Neural cell (in vitro differentiated cells): ENCODE results near the gene PCDHA6. TPM values are rescaled to one million over a fixed set of nuclear protein-coding genes. Genes with fewer than 3 reads are reported as not detected.
A peak's percentile ranks its signal among the peaks of the same experiment; 100 is the strongest.
"Not testable (repeated sequence)": the region's sequence is repeated elsewhere in the genome, so short reads cannot be mapped to it uniquely, and the experiment has no call there.

Experiments used
- H2AFZ ChIP-seq: fragments of 200-600, 300-800 bp; sonication (generic), shearing (Covaris generic); 2 replicates; pipeline ENCODE4 v1.6.0; 2014; ENCODE audit warnings: low read depth, mild to moderate bottlenecking, antibody characterized with exemption, low read length, moderate library complexity
- H3F3A ChIP-seq: fragments of 200-600 bp; shearing (Covaris generic); 2 replicates; pipeline ENCODE4 v1.6.1; 2016; ENCODE audit warnings: mild to moderate bottlenecking, moderate library complexity, mixed read lengths, antibody characterized with exemption, low read length; ENCODE audit not compliant: insufficient read depth, poor library complexity, severe bottlenecking
- H3K27ac ChIP-seq: fragments of 200-600, 300-800 bp; sonication (generic), shearing (Covaris generic); 2 replicates; pipeline ENCODE4 v1.5.1; 2014; ENCODE audit warnings: mild to moderate bottlenecking, low read length, moderate library complexity
- H3K27me3 ChIP-seq: fragments of 300-800, 200-600 bp; sonication (generic), shearing (Covaris generic); 2 replicates; pipeline ENCODE4 v1.6.0; 2014; ENCODE audit warnings: mild to moderate bottlenecking, low read depth, low read length, moderate library complexity; ENCODE audit not compliant: insufficient read depth
- H3K36me3 ChIP-seq: fragments of 300-800, 200-600 bp; sonication (generic), shearing (Covaris generic); 2 replicates; pipeline ENCODE4 v1.5.1; 2014; ENCODE audit warnings: mild to moderate bottlenecking, antibody characterized with exemption, low read length, moderate library complexity; ENCODE audit not compliant: insufficient read depth
- H3K4me2 ChIP-seq: fragments of 300-800, 200-600 bp; sonication (generic), shearing (Covaris generic); 2 replicates; pipeline ENCODE4 v1.6.0; 2014; ENCODE audit warnings: mild to moderate bottlenecking, low read length
- H3K4me3 ChIP-seq: fragments of 300-800, 200-600 bp; sonication (generic), shearing (Covaris generic); 2 replicates; pipeline ENCODE4 v1.5.1; 2014; ENCODE audit warnings: mild to moderate bottlenecking, low read length, moderate library complexity
- H3K79me2 ChIP-seq: fragments of 200-600 bp; shearing (Covaris generic); replicated peaks from 2 replicates; pipeline ENCODE4 v1.6.0; 2014; ENCODE audit warnings: mild to moderate bottlenecking, low read length, moderate library complexity; ENCODE audit not compliant: insufficient read depth
- H3K9ac ChIP-seq: fragments of 300-800, 200-600 bp; sonication (generic), shearing (Covaris generic); 2 replicates; pipeline ENCODE4 v1.6.1; 2016; ENCODE audit warnings: mild to moderate bottlenecking, low read length, mixed read lengths
- H3K9me2 ChIP-seq: fragments of 200-600 bp; shearing (Covaris generic); 2 replicates; pipeline ENCODE4 v1.6.1; 2016; ENCODE audit warnings: mild to moderate bottlenecking, low read length, mixed read lengths; ENCODE audit not compliant: insufficient read depth
- H3K9me3 ChIP-seq: fragments of 200-600, 300-800 bp; sonication (generic), shearing (Covaris generic); 2 replicates; pipeline ENCODE4 v1.6.1; 2016; ENCODE audit warnings: mild to moderate bottlenecking, mixed run types, low read length, moderate library complexity, mixed read lengths
- H4K20me1 ChIP-seq: fragments of 200-600 bp; shearing (Covaris generic); 2 replicates; pipeline ENCODE4 v1.6.1; 2016; ENCODE audit warnings: mild to moderate bottlenecking, mixed run types; ENCODE audit not compliant: insufficient read depth
- EP300 ChIP-seq: fragments of 450-650 bp; conservative IDR thresholded peaks from 2 replicates; pipeline ENCODE4 v1.6.1; 2014; ENCODE audit warnings: antibody characterized with exemption, mild to moderate bottlenecking, moderate library complexity; ENCODE audit not compliant: poor library complexity, severe bottlenecking
- MXI1 ChIP-seq: fragments of 450-650 bp; conservative IDR thresholded peaks from 2 replicates; pipeline ENCODE4 v1.6.1; 2014; ENCODE audit warnings: antibody characterized with exemption, mild to moderate bottlenecking; ENCODE audit not compliant: poor library complexity, severe bottlenecking
- SMC3 ChIP-seq: fragments of 450-650 bp; conservative IDR thresholded peaks from 2 replicates; pipeline ENCODE4 v1.6.1; 2014; ENCODE audit warnings: antibody characterized with exemption, mild to moderate bottlenecking, moderate library complexity; ENCODE audit not compliant: poor library complexity
- polyA plus RNA-seq: library from polyadenylated mRNA; depleted of rRNA; stranded (reverse); fragments of >200 nt; gene quantifications from 2 replicates; pipeline ENCODE4 v1.2.3, GENCODE V29; 2014
- TF ChIP-seq, protein P1 (sequence below): fragments of 450-650 bp; IDR thresholded peaks from 2 replicates; pipeline ENCODE4 v1.5.1; 2014; ENCODE audit warnings: antibody characterized with exemption, mild to moderate bottlenecking, moderate library complexity; ENCODE audit not compliant: poor library complexity, severe bottlenecking

PCDHA6 gene
- polyA plus RNA-seq, 1 donor from 2014 or later, result 3.6 TPM

DNA sequence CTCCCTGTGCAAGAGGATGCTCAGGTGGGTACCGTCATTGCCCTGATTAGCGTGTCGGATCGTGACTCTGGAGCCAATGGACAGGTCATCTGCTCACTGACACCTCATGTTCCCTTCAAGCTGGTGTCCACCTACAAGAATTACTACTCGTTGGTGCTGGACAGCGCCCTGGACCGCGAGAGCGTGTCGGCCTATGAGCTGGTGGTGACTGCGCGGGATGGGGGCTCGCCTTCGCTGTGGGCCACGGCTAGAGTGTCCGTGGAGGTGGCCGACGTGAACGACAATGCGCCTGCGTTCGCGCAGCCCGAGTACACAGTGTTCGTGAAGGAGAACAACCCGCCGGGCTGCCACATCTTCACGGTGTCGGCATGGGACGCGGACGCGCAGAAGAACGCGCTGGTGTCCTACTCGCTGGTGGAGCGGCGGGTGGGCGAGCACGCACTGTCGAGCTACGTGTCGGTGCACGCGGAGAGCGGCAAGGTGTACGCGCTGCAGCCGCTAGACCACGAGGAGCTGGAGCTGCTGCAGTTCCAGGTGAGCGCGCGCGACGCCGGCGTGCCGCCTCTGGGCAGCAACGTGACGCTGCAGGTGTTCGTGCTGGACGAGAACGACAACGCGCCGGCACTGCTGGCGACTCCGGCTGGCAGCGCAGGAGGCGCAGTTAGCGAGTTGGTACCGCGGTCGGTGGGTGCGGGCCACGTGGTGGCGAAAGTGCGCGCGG lies 48.9 kb downstream of the PCDHA6 start:
- not testable (repeated sequence) for H4K20me1 ChIP-seq

GRCh38 chr5:140877262-140877581 lies 49.5 kb downstream of the PCDHA6 start:
- H4K20me1 ChIP-seq, result no peaks in the 10 kb centered on the region
- peaks cover 69% of the 10 kb centered on the region for H3K79me2 ChIP-seq
- H3K9me2 ChIP-seq, result no peaks in the 10 kb centered on the region
- H3K36me3 ChIP-seq, result peaks cover 34% of the 10 kb centered on the region
- no peak overlapping the region for H3K27ac ChIP-seq
- H2AFZ ChIP-seq, result no peak overlapping the region
- no peak overlapping the region for H3K4me2 ChIP-seq
- TF ChIP-seq, protein P1, sequence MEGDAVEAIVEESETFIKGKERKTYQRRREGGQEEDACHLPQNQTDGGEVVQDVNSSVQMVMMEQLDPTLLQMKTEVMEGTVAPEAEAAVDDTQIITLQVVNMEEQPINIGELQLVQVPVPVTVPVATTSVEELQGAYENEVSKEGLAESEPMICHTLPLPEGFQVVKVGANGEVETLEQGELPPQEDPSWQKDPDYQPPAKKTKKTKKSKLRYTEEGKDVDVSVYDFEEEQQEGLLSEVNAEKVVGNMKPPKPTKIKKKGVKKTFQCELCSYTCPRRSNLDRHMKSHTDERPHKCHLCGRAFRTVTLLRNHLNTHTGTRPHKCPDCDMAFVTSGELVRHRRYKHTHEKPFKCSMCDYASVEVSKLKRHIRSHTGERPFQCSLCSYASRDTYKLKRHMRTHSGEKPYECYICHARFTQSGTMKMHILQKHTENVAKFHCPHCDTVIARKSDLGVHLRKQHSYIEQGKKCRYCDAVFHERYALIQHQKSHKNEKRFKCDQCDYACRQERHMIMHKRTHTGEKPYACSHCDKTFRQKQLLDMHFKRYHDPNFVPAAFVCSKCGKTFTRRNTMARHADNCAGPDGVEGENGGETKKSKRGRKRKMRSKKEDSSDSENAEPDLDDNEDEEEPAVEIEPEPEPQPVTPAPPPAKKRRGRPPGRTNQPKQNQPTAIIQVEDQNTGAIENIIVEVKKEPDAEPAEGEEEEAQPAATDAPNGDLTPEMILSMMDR, result no peak
- TF ChIP-seq EP300 (no peak), SMC3 (no peak), MXI1 (no peak)
- peaks cover 32% of the 10 kb centered on the region for H3K9me3 ChIP-seq
- no peaks in the 10 kb centered on the region for H3K27me3 ChIP-seq
- no peak overlapping the region for H3K9ac ChIP-seq
- H3F3A ChIP-seq, result no peaks in the 10 kb centered on the region
- H3K4me3 ChIP-seq, result peak overlapping the region; percentile 67

More for the DNA sequence above, 48.9 kb downstream of the PCDHA6 start:
- H3K79me2 ChIP-seq, result peaks cover 70% of the 10 kb centered on the region
- not testable (repeated sequence) for H3K27ac ChIP-seq, H2AFZ ChIP-seq, H3F3A ChIP-seq, H3K9me2 ChIP-seq, H3K27me3 ChIP-seq, H3K4me2 ChIP-seq, H3K9ac ChIP-seq
- H3K9me3 ChIP-seq, result peaks cover 33% of the 10 kb centered on the region
- H3K36me3 ChIP-seq, result peaks cover 34% of the 10 kb centered on the region
- peak overlapping the region; percentile 67 for H3K4me3 ChIP-seq

Other genes with a start within 250 kb of the PCDHA6 start
- 1.5 TPM in 1 of 2 replicates, not detected in the other for gene CD14, start 194.8 kb upstream of the PCDHA6 start, polyA plus RNA-seq
- gene TMCO6, start 188.5 kb upstream of the PCDHA6 start, polyA plus RNA-seq, result 23.5 and 37.5 TPM in 2 replicates
- gene NDUFA2, start 180.3 kb upstream of the PCDHA6 start, polyA plus RNA-seq, result 131 and 162 TPM in 2 replicates
- gene IK, start 180.1 kb upstream of the PCDHA6 start, polyA plus RNA-seq, result 202 and 264 TPM in 2 replicates
- gene WDR55, start 163.1 kb upstream of the PCDHA6 start, polyA plus RNA-seq, result 20.4 and 20.7 TPM in 2 replicates
- 4.2 and 4.4 TPM in 2 replicates for gene DND1, start 154.4 kb upstream of the PCDHA6 start, polyA plus RNA-seq
- gene HARS1, start 136.6 kb upstream of the PCDHA6 start, polyA plus RNA-seq, result 76.3 and 80.2 TPM in 2 replicates
- 93.9 and 102 TPM in 2 replicates for gene HARS2, start 136.5 kb upstream of the PCDHA6 start, polyA plus RNA-seq
- 148 and 170 TPM in 2 replicates for gene ZMAT2, start 127.5 kb upstream of the PCDHA6 start, polyA plus RNA-seq
- 0.28 TPM in 1 of 2 replicates, not detected in the other for gene PCDHA1, start 41.8 kb upstream of the PCDHA6 start, polyA plus RNA-seq
- 8.7 and 9.9 TPM in 2 replicates for gene PCDHA2, start 33.1 kb upstream of the PCDHA6 start, polyA plus RNA-seq
- gene PCDHA3, start 26.9 kb upstream of the PCDHA6 start, polyA plus RNA-seq, result 1.7 and 3.0 TPM in 2 replicates
- 43.6 and 47.6 TPM in 2 replicates for gene PCDHA4, start 20.9 kb upstream of the PCDHA6 start, polyA plus RNA-seq
- 1.4 and 2.2 TPM in 2 replicates for gene PCDHA5, start 6.3 kb upstream of the PCDHA6 start, polyA plus RNA-seq
- 2.9 and 3.3 TPM in 2 replicates for gene PCDHA7, start 6.3 kb downstream of the PCDHA6 start, polyA plus RNA-seq
- 0.66 and 1.4 TPM in 2 replicates for gene PCDHA8, start 13.2 kb downstream of the PCDHA6 start, polyA plus RNA-seq
- 0.56 and 0.88 TPM in 2 replicates for gene PCDHA9, start 20.4 kb downstream of the PCDHA6 start, polyA plus RNA-seq
- 5.5 and 6.7 TPM in 2 replicates for gene PCDHA10, start 27.9 kb downstream of the PCDHA6 start, polyA plus RNA-seq
- 5.3 and 7.3 TPM in 2 replicates for gene PCDHA11, start 41.0 kb downstream of the PCDHA6 start, polyA plus RNA-seq
- gene PCDHA12, start 47.3 kb downstream of the PCDHA6 start, polyA plus RNA-seq, result 12.8 and 13.9 TPM in 2 replicates
- 0.89 and 1.2 TPM in 2 replicates for gene PCDHA13, start 54.2 kb downstream of the PCDHA6 start, polyA plus RNA-seq
- 2.4 and 3.3 TPM in 2 replicates for gene PCDHAC1, start 98.3 kb downstream of the PCDHA6 start, polyA plus RNA-seq
- gene PCDHAC2, start 138.5 kb downstream of the PCDHA6 start, polyA plus RNA-seq, result 7.6 and 9.3 TPM in 2 replicates
- 0.10 TPM in 1 of 2 replicates, not detected in the other for gene PCDHB1, start 223.4 kb downstream of the PCDHA6 start, polyA plus RNA-seq